Parathyroid adenoma (tissue), 2 donors: ENCODE results near the gene INTS13.
"Not testable (repeated sequence)": the region's sequence is repeated elsewhere in the genome, so short reads cannot be mapped to it uniquely, and the experiment has no call there.

ENCODE experiments used
- H2AFZ ChIP-seq: fragments of 300-600 bp; sonication (generic); one replicate; pipeline ENCODE4 v1.7.0; 2017; ENCODE audit warnings: antibody characterized with exemption, mild to moderate bottlenecking
- H3K27ac ChIP-seq: fragments of 300-600 bp; sonication (generic); one replicate; pipeline ENCODE4 v1.7.0; 2017
- H3K27me3 ChIP-seq: fragments of 300-600 bp; sonication (generic); one replicate; pipeline ENCODE4 v1.7.0; 2017; ENCODE audit warnings: low read length; ENCODE audit not compliant: control insufficient read depth, insufficient read depth
- H3K36me3 ChIP-seq: fragments of 300-600 bp; sonication (generic); one replicate; pipeline ENCODE4 v1.7.0; 2017; ENCODE audit warnings: low read length; ENCODE audit not compliant: control insufficient read depth, insufficient read depth
- H3K4me1 ChIP-seq: fragments of 300-600 bp; sonication (generic); one replicate; pipeline ENCODE4 v1.7.0; 2017; ENCODE audit warnings: control low read depth
- H3K4me2 ChIP-seq: fragments of 300-600 bp; sonication (generic); one replicate; pipeline ENCODE4 v1.7.0; 2017; ENCODE audit warnings: low read length
- H3K4me3 ChIP-seq: fragments of 300-600 bp; sonication (generic); one replicate; pipeline ENCODE4 v1.7.0; 2017; ENCODE audit warnings: low read depth, low read length
- H3K79me2 ChIP-seq: fragments of 300-600 bp; sonication (generic); one replicate; pipeline ENCODE4 v1.7.0; 2017; ENCODE audit warnings: control low read depth
- H3K9ac ChIP-seq: fragments of 300-600 bp; sonication (generic); one replicate; pipeline ENCODE4 v1.7.0; 2017; ENCODE audit warnings: mild to moderate bottlenecking
- H3K9me3 ChIP-seq: fragments of 300-600 bp; sonication (generic); one replicate; pipeline ENCODE4 v1.7.0; 2017; ENCODE audit warnings: low read length; ENCODE audit not compliant: control insufficient read depth
- TF ChIP-seq, protein P1 (sequence below): fragments of 300-600 bp; sonication (generic); IDR thresholded peaks from one replicate; pipeline ENCODE4 v1.7.0; 2017; ENCODE audit warnings: antibody characterized with exemption, mild to moderate bottlenecking
- donor health status: primary hyperparathyroidism.

Gene INTS13

DNA sequence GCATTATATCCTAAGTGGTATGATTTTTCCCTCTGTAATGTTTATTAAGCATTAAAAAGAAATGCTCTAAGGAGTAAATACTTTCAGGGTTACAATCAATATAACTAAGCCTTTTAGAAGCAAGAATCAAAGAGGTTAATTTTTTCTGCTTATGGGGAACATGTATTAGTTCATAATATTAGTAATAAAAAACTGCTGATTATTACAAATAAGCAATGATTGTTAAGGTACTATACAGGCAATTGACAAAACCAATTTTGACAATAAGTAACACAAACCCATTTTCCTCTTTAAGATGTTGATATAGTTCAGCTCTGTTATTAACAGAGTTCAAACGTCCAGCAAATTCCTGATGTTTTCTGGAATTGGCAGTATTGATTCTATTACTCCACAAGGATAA, 31.8 kb downstream of the INTS13 start:
- no peak overlapping the region for H3K9ac ChIP-seq
- no peaks in the 10 kb centered on the region for H3K4me1 ChIP-seq
- H3K79me2 ChIP-seq: no peaks in the 10 kb centered on the region
- H3K27me3 ChIP-seq: no peaks in the 10 kb centered on the region
- no peak overlapping the region for H3K4me2 ChIP-seq
- TF ChIP-seq, protein P1, sequence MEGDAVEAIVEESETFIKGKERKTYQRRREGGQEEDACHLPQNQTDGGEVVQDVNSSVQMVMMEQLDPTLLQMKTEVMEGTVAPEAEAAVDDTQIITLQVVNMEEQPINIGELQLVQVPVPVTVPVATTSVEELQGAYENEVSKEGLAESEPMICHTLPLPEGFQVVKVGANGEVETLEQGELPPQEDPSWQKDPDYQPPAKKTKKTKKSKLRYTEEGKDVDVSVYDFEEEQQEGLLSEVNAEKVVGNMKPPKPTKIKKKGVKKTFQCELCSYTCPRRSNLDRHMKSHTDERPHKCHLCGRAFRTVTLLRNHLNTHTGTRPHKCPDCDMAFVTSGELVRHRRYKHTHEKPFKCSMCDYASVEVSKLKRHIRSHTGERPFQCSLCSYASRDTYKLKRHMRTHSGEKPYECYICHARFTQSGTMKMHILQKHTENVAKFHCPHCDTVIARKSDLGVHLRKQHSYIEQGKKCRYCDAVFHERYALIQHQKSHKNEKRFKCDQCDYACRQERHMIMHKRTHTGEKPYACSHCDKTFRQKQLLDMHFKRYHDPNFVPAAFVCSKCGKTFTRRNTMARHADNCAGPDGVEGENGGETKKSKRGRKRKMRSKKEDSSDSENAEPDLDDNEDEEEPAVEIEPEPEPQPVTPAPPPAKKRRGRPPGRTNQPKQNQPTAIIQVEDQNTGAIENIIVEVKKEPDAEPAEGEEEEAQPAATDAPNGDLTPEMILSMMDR: no peak
- H3K9me3 ChIP-seq: no peaks in the 10 kb centered on the region
- H2AFZ ChIP-seq: no peak overlapping the region
- H3K4me3 ChIP-seq: no peak overlapping the region
- no peak overlapping the region for H3K27ac ChIP-seq
- no peaks in the 10 kb centered on the region for H3K36me3 ChIP-seq

DNA sequence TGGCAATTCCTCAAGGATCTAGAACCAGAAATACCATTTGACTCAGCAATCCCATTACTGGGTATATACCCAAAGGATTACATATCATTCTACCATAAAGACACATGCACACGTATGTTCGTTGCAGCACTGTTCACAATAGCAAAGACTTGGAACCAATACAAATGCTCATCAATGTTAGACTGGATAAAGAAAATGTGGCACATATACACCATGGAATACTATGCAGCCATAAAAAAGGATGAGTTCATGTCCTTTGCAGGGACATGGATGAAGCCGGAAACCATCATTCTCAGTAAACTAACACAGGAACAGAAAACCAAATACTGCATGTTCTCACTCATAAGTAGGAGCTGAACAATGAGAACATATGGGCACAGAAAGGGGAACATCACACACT, 34.4 kb downstream of the INTS13 start:
- H3K79me2 ChIP-seq, H3K9ac ChIP-seq, H3K36me3 ChIP-seq, H3K27me3 ChIP-seq, H3K4me1 ChIP-seq, H3K4me3 ChIP-seq, H2AFZ ChIP-seq, H3K4me2 ChIP-seq, H3K27ac ChIP-seq, H3K9me3 ChIP-seq: not testable (repeated sequence)

- Histone ChIP-seq H3K9ac (no peak overlapping the region), H3K4me1 (no peaks in the 10 kb centered on the region), H3K4me2 (no peak overlapping the region), H3K27ac (no peak overlapping the region), H3K36me3 (no peaks in the 10 kb centered on the region), H3K79me2 (no peaks in the 10 kb centered on the region), H3K4me3 (no peak overlapping the region), H2AFZ (no peak overlapping the region), H3K9me3 (no peaks in the 10 kb centered on the region), H3K27me3 (no peaks in the 10 kb centered on the region)
- TF ChIP-seq, protein P1: no peak
These were observed 40.9 kb downstream of the INTS13 start for GRCh38 chr12:26896913-26897312.

DNA sequence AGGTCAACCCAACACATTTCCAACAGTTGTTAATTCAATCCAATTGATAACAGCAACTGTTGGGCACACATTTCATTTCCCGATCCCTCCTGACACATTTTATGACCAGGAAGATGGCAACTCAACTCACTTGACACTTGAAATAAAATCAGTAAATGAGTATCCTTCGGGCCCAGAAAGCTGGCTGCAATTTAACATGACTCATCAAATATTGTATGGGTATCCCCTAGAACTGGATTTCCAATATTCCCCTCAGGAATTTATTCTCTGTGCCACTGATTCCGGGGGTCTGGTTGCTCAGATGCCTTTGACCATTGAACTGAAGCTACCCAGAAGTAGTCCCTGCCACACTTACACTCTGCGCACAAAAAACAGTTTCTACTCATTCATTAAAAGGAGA, 42.1 kb downstream of the INTS13 start:
- no peak overlapping the region for H3K4me3 ChIP-seq
- no peaks in the 10 kb centered on the region for H3K9me3 ChIP-seq
- H3K27ac ChIP-seq: no peak overlapping the region
- no peak overlapping the region for H3K9ac ChIP-seq
- no peak overlapping the region for H2AFZ ChIP-seq
- H3K4me2 ChIP-seq: no peak overlapping the region
- no peaks in the 10 kb centered on the region for H3K79me2 ChIP-seq
- H3K27me3 ChIP-seq: no peaks in the 10 kb centered on the region
- no peaks in the 10 kb centered on the region for H3K36me3 ChIP-seq
- TF ChIP-seq, protein P1: no peak
- no peaks in the 10 kb centered on the region for H3K4me1 ChIP-seq

GRCh38 chr12:26891704-26892103, 46.1 kb downstream of the INTS13 start:
- TF ChIP-seq, protein P1: no peak
- Histone ChIP-seq H3K27me3 (no peaks in the 10 kb centered on the region), H3K9me3 (no peaks in the 10 kb centered on the region), H3K9ac (no peak overlapping the region), H2AFZ (no peak overlapping the region), H3K36me3 (no peaks in the 10 kb centered on the region), H3K79me2 (no peaks in the 10 kb centered on the region), H3K4me1 (no peaks in the 10 kb centered on the region), H3K4me3 (no peak overlapping the region), H3K4me2 (no peak overlapping the region), H3K27ac (no peak overlapping the region)
